ENCODE measurements around the gene TRPT1.

DNA sequence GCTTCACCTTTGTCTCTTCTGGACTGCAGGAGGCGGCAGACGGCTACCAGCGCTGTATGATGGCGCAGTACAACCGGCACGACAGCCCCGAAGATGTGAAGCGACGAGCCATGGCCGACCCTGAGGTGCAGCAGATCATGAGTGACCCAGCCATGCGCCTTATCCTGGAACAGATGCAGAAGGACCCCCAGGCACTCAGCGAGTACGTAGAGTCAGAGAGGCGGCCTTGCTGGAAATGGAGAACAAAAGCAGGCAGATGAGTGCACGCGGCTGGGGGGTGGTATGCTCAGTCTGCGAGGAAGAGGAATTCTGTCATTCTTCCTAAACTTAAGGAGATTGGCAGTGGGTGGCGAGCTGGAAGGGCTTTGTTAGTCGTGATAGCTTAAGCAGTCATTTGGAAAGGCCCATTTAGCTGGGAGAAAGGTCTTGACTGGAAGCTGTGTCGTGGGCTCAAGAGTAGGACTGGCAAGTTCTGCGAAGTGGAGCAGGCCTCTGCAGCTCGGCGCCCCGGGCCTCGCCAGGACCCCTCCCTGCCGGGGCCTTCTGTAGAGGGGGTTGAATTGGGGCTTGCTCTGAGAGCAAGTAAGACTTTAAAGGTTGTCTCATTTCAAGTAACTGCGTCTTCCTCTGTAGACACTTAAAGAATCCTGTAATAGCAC is 22.4 kb downstream of the TRPT1 start:
- TF ChIP-seq, protein P1, sequence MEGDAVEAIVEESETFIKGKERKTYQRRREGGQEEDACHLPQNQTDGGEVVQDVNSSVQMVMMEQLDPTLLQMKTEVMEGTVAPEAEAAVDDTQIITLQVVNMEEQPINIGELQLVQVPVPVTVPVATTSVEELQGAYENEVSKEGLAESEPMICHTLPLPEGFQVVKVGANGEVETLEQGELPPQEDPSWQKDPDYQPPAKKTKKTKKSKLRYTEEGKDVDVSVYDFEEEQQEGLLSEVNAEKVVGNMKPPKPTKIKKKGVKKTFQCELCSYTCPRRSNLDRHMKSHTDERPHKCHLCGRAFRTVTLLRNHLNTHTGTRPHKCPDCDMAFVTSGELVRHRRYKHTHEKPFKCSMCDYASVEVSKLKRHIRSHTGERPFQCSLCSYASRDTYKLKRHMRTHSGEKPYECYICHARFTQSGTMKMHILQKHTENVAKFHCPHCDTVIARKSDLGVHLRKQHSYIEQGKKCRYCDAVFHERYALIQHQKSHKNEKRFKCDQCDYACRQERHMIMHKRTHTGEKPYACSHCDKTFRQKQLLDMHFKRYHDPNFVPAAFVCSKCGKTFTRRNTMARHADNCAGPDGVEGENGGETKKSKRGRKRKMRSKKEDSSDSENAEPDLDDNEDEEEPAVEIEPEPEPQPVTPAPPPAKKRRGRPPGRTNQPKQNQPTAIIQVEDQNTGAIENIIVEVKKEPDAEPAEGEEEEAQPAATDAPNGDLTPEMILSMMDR (IDR thresholded peaks at IDR 0.05), result no peak
- no peak for TF ChIP-seq POLR2A (IDR thresholded peaks at IDR 0.05)
